Keratinocyte (primary cell): ENCODE data around the gene SYNDIG1. TPM values are rescaled to one million over a fixed set of nuclear protein-coding genes. Genes with fewer than 3 reads are reported as not detected.

Experiments used
- DNase-seq: peaks from one replicate; pipeline ENCODE4 v3.0.0-alpha.2; 2011; ENCODE audit warnings: low read depth, missing footprints, low spot score
- FAIRE-seq: peaks from 2 replicates; lab custom pipeline; 2011; peaks lifted over from hg19 to GRCh38; lab: Jason Lieb, UNC
- H2AFZ ChIP-seq: 2 replicates; pipeline ENCODE4 v1.6.0; 2012; ENCODE audit warnings: low read length, control low read depth, inconsistent platforms; ENCODE audit not compliant: control insufficient read depth
- H3K27ac ChIP-seq: 2 replicates; pipeline ENCODE4 v1.5.1; 2011; ENCODE audit warnings: low read length; ENCODE audit not compliant: control insufficient read depth, insufficient read depth
- H3K27me3 ChIP-seq: 3 replicates; pipeline ENCODE4 v1.6.0; 2011; ENCODE audit warnings: low read length; ENCODE audit not compliant: control insufficient read depth, insufficient read depth; ENCODE audit errors: extremely low read depth
- H3K36me3 ChIP-seq, 2 experiments: 2 replicates in 1 of 2; 3 replicates in 1 of 2; pipeline ENCODE4 v1.5.1; 2011; ENCODE audit warnings: low read length in 2 of 2, mild to moderate bottlenecking in 1 of 2; ENCODE audit not compliant: control insufficient read depth in 2 of 2, insufficient read depth in 2 of 2; ENCODE audit errors: extremely low read depth in 1 of 2
- H3K4me1 ChIP-seq: 3 replicates; pipeline ENCODE4 v1.5.1; 2011; ENCODE audit warnings: low read length; ENCODE audit not compliant: control insufficient read depth, insufficient read depth; ENCODE audit errors: extremely low read depth
- H3K4me2 ChIP-seq: 3 replicates; pipeline ENCODE4 v1.6.0; 2011; ENCODE audit warnings: low read depth, low read length; ENCODE audit not compliant: control insufficient read depth, insufficient read depth; ENCODE audit errors: extremely low read depth
- H3K4me3 ChIP-seq, 3 experiments: fragments of 200-600 bp in 1 of 3; sonication (generic) in 1 of 3; 2 replicates in 2 of 3; 3 replicates in 1 of 3; pipeline ENCODE4 v1.5.1; 2011 to 2016; ENCODE audit warnings: low read length in 3 of 3, mild to moderate bottlenecking in 3 of 3, control low read depth in 2 of 3, inconsistent platforms in 1 of 3, low read depth in 1 of 3, mixed read lengths in 1 of 3, mixed run types in 1 of 3, moderate library complexity in 1 of 3; ENCODE audit not compliant: control insufficient read depth in 2 of 3, insufficient read depth in 2 of 3; ENCODE audit errors: extremely low read depth in 1 of 3
- H3K79me2 ChIP-seq: 2 replicates; pipeline ENCODE4 v1.6.0; 2012; ENCODE audit warnings: low read length; ENCODE audit not compliant: control insufficient read depth, insufficient read depth
- H3K9ac ChIP-seq: 3 replicates; pipeline ENCODE4 v1.6.0; 2011; ENCODE audit warnings: low read length; ENCODE audit not compliant: control insufficient read depth, insufficient read depth; ENCODE audit errors: extremely low read depth
- H3K9me1 ChIP-seq: 3 replicates; pipeline ENCODE4 v1.6.0; 2011; ENCODE audit warnings: low read length; ENCODE audit not compliant: control insufficient read depth, insufficient read depth; ENCODE audit errors: extremely low read depth
- H3K9me3 ChIP-seq: 2 replicates; pipeline ENCODE4 v1.5.1; 2012; ENCODE audit warnings: low read depth, low read length; ENCODE audit not compliant: control insufficient read depth
- H4K20me1 ChIP-seq: 3 replicates; pipeline ENCODE4 v1.6.0; 2011; ENCODE audit warnings: low read length; ENCODE audit not compliant: control insufficient read depth, insufficient read depth; ENCODE audit errors: extremely low read depth
- EZH2 ChIP-seq: IDR thresholded peaks from one replicate; pipeline ENCODE4 v1.6.1; 2012; ENCODE audit warnings: inconsistent platforms, mild to moderate bottlenecking, low read length, moderate library complexity
- dilution Hi-C: fragments of 300-500 bp; cut with MboI; formaldehyde crosslinking; loops from one replicate; pipeline ENCODE4 v1.7.0; 2020; ENCODE audit warnings: low sequenced_read_pairs; ENCODE audit not compliant: extremely low pct_ligation_motif_present
- polyA plus RNA-seq, 5 experiments: library from polyadenylated mRNA; depleted of rRNA in 3 of 5; stranded (reverse) in 3 of 5; stranded (forward) in 1 of 5; unstranded in 1 of 5; fragments of >200 nt; gene quantifications; 1 replicate in 1 of 5; 2 replicates in 3 of 5; 3 replicates in 1 of 5; pipeline versions ENCODE4 v1.2.1 to v1.2.3, GENCODE V29; 2011 to 2012; ENCODE audit warnings: missing spikeins in 2 of 5, low read depth in 1 of 5, low replicate concordance in 1 of 5
- TF ChIP-seq, protein P1 (sequence below), 3 experiments: IDR thresholded peaks in 1 of 3; conservative IDR thresholded peaks in 1 of 3; optimal IDR thresholded peaks in 1 of 3; 2 replicates in 2 of 3; 3 replicates in 1 of 3; pipeline versions ENCODE3 to v1.5.1; 2011; ENCODE audit warnings: low read length in 3 of 3, mild to moderate bottlenecking in 3 of 3, moderate library complexity in 2 of 3, control low read depth in 1 of 3, inconsistent platforms in 1 of 3; ENCODE audit not compliant: insufficient read depth in 2 of 3; ENCODE audit errors: extremely low read depth in 1 of 3

SYNDIG1 gene
- polyA plus RNA-seq, 1 donor (not counting 4 experiments of a cell fraction or from before 2014, with no cell fraction given), result 0.38 TPM

DNA sequence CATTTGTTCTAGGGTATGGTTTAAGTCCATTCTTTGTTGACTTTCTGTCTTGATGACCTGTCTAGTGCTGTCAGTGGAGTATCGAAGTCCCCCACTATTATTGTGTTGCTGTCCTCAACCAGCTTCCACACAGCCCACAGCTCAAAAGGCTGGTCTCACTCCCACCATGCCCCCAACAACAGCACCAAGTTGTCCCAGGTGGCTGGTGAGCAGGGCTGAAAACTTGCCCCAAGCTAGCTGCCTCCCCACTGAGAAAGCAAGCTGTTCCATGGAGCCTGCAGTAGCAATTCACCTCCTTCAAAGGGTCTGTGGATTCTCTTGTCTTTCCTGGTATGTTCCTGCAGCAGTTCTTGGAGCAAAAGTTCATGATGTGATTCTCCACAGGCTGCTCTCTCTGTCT is 221.0 kb downstream of the SYNDIG1 start:
- no peak for FAIRE-seq
- dilution Hi-C loops, result no loop called here
- H3K4me2 ChIP-seq, result no peak overlapping the region
- DNase-seq, result no peak
- H3K36me3 ChIP-seq, result no peaks in the 10 kb centered on the region
- no peaks in the 10 kb centered on the region for H3K9me1 ChIP-seq
- TF ChIP-seq EZH2, result no peak
- TF ChIP-seq, protein P1, sequence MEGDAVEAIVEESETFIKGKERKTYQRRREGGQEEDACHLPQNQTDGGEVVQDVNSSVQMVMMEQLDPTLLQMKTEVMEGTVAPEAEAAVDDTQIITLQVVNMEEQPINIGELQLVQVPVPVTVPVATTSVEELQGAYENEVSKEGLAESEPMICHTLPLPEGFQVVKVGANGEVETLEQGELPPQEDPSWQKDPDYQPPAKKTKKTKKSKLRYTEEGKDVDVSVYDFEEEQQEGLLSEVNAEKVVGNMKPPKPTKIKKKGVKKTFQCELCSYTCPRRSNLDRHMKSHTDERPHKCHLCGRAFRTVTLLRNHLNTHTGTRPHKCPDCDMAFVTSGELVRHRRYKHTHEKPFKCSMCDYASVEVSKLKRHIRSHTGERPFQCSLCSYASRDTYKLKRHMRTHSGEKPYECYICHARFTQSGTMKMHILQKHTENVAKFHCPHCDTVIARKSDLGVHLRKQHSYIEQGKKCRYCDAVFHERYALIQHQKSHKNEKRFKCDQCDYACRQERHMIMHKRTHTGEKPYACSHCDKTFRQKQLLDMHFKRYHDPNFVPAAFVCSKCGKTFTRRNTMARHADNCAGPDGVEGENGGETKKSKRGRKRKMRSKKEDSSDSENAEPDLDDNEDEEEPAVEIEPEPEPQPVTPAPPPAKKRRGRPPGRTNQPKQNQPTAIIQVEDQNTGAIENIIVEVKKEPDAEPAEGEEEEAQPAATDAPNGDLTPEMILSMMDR (optimal IDR thresholded peaks at IDR 0.05 in 1 of 3, IDR thresholded peaks at IDR 0.05 in 1 of 3, conservative IDR thresholded peaks at IDR 0.05 in 1 of 3; ENCODE audit: extremely low read depth in 1 of 3, insufficient read depth in 2 of 3, low read length in 3 of 3), result no peak
- no peak overlapping the region for H3K27ac ChIP-seq
- no peak overlapping the region for H2AFZ ChIP-seq
- no peaks in the 10 kb centered on the region for H3K79me2 ChIP-seq
- H3K4me1 ChIP-seq, result no peaks in the 10 kb centered on the region
- no peaks in the 10 kb centered on the region for H3K9me3 ChIP-seq
- H3K27me3 ChIP-seq, result peaks cover 4% of the 10 kb centered on the region
- H3K4me3 ChIP-seq, result no peak overlapping the region
- no peaks in the 10 kb centered on the region for H4K20me1 ChIP-seq
- no peak overlapping the region for H3K9ac ChIP-seq

- Histone ChIP-seq H3K4me3 (no peak overlapping the region), H3K4me1 (no peaks in the 10 kb centered on the region), H3K27me3 (peaks cover 4% of the 10 kb centered on the region), H2AFZ (no peak overlapping the region), H4K20me1 (no peaks in the 10 kb centered on the region), H3K4me2 (no peak overlapping the region), H3K79me2 (no peaks in the 10 kb centered on the region), H3K9ac (no peak overlapping the region), H3K27ac (no peak overlapping the region), H3K9me3 (no peaks in the 10 kb centered on the region), H3K9me1 (no peaks in the 10 kb centered on the region), H3K36me3 (no peaks in the 10 kb centered on the region)
- TF ChIP-seq, protein P1 (optimal IDR thresholded peaks at IDR 0.05 in 1 of 3, IDR thresholded peaks at IDR 0.05 in 1 of 3, conservative IDR thresholded peaks at IDR 0.05 in 1 of 3; ENCODE audit: extremely low read depth in 1 of 3, insufficient read depth in 2 of 3, low read length in 3 of 3), result no peak
- no peak for TF ChIP-seq EZH2
- DNase-seq (no peak), FAIRE-seq (no peak)
- dilution Hi-C loops, result no loop called here
Measured at GRCh38 chr20:24691901-24692351, 222.5 kb downstream of the SYNDIG1 start.
